ENCODE data around the gene BAHD1. TPM values are rescaled to one million over a fixed set of nuclear protein-coding genes. Genes with fewer than 3 reads are reported as not detected.
A peak's percentile ranks its signal among the peaks of the same experiment; 100 is the strongest.

Gene BAHD1
- 8.7 TPM for total RNA-seq (2013)
- polyA plus RNA-seq (1 to 10 TPM in 1 of 3 donors, under 1 TPM in 2; 0.67 to 8.9 (median 0.79) TPM), polyA minus RNA-seq (8.7 and 9.6 TPM in 2 replicates), total RNA-seq (10.4 to 29.2 (median 14.4) reads per million in 11 experiments)

DNA sequence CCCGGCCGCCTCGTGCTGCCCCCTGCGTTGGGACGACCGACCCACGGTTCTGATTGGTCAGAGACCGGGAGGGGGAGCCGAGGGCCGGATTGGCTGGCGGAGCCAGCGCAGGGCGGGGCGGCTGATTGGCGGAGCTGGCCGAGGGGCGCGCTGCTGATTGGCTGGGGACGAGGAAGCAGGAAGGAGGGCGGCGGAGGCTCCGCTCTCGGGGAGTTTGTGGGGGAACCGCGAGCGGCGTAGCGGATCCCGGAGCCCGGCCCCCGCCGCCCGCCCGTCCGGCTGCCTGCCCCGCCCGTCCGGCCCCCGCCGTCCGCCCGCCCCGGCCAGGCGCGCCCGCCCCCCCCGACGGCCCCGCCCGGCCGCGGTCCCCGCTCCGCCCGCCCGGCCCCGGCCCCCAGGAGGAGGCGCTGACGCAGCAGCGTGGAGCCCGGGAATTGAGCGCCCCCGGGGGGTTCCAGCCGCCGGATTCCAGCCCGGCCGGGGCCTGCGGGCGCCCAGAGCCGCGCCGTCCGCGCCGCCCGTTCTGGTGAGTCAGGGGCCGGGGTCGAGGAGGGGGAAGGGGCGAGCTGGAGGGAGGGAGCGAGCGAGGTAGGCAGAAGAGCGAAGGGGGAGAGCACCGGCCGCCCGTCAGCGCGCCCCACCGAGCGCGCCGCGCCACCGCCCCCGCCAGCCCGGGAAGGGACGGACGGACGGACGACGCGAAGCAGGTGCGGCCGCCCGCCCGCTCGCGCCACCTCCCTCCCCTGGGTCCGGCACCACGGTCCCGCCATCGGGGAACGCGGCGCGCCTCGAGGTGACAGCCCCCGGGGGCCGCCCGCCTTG lies at the start of gene BAHD1:
BAHD1 (plus strand) TSS at position 211 of the 822 bp plus-strand sequence. CDS start 17,512 bp downstream, outside the sequence.
- peak within 1 kb of the TSS; percentile 99 for H3K4me2 ChIP-seq (replicated peaks; ENCODE audit: extremely low read depth, low read length, poor library complexity, severe bottlenecking)
- intact Hi-C loops (cut with micrococcal nuclease): loop anchor here in 1 of 2 donors (5.0 kb wide), 1 partner anchor 66 kb away; no protein-coding TSS in a partner anchor
- peak within 1 kb of the TSS; percentile 69 for H3K9ac ChIP-seq (ENCODE audit: insufficient read depth, low read length, poor library complexity, severe bottlenecking)
- peaks cover 49% of the 10 kb centered on the region for H3K4me1 Mint-ChIP-seq
- TF ChIP-seq, protein P1, sequence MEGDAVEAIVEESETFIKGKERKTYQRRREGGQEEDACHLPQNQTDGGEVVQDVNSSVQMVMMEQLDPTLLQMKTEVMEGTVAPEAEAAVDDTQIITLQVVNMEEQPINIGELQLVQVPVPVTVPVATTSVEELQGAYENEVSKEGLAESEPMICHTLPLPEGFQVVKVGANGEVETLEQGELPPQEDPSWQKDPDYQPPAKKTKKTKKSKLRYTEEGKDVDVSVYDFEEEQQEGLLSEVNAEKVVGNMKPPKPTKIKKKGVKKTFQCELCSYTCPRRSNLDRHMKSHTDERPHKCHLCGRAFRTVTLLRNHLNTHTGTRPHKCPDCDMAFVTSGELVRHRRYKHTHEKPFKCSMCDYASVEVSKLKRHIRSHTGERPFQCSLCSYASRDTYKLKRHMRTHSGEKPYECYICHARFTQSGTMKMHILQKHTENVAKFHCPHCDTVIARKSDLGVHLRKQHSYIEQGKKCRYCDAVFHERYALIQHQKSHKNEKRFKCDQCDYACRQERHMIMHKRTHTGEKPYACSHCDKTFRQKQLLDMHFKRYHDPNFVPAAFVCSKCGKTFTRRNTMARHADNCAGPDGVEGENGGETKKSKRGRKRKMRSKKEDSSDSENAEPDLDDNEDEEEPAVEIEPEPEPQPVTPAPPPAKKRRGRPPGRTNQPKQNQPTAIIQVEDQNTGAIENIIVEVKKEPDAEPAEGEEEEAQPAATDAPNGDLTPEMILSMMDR (IDR thresholded peaks at IDR 0.05): no peak
- H3K4me3 Mint-ChIP-seq: peak within 1 kb of the TSS; percentile 95 to 99
- peaks cover 60 to 75% (median 61%) of the 10 kb centered on the region in 3 donors for H3K27me3 Mint-ChIP-seq (ENCODE audit: low read depth in 3 of 3)
- DNase-seq: peak; percentile 87 to 91 (median 88)
- H3K79me2 ChIP-seq (ENCODE audit: insufficient read depth, low read length): peaks cover 41% of the 10 kb centered on the region
- peaks cover 42% of the 10 kb centered on the region for H4K20me1 ChIP-seq (ENCODE audit: insufficient read depth, low read length)
- H3K9me3 ChIP-seq (replicated peaks in 1 of 2; ENCODE audit: control insufficient read depth in 1 of 2, insufficient read depth in 1 of 2, low read length in 2 of 2): peaks cover 0 to 7% of the 10 kb centered on the region in 2 donors
- H3K27me3 ChIP-seq (ENCODE audit: control insufficient read depth in 2 of 2, insufficient read depth in 2 of 2, low read length in 2 of 2): peaks cover 28 to 53% of the 10 kb centered on the region in 2 donors
- no peaks in the 10 kb centered on the region for H3K36me3 ChIP-seq (replicated peaks in 1 of 2; ENCODE audit: control insufficient read depth in 1 of 2, insufficient read depth in 2 of 2, low read length in 2 of 2)
- peak within 1 kb of the TSS in 5 of 7 donors; percentile 22 to 85 (median 61) for H3K27ac Mint-ChIP-seq
- peak within 1 kb of the TSS in 1 of 2 donors; percentile 0 for H3K27ac ChIP-seq (ENCODE audit: low read depth in 1 of 2, low read length in 2 of 2)
- H2AFZ ChIP-seq (ENCODE audit: insufficient read depth, low read depth, low read length, poor library complexity, severe bottlenecking): peak within 1 kb of the TSS; percentile 90
- peaks cover 24 to 42% of the 10 kb centered on the region in 2 donors for H3K4me1 ChIP-seq (ENCODE audit: control insufficient read depth in 1 of 2, insufficient read depth in 2 of 2, low read length in 2 of 2)
- peaks cover 13 to 27% of the 10 kb centered on the region in 2 donors for H3K36me3 Mint-ChIP-seq
- H3K9me3 Mint-ChIP-seq: peaks cover 0 to 20% (median 3%) of the 10 kb centered on the region in 7 donors
- H3K4me3 ChIP-seq (replicated peaks in 1 of 3; ENCODE audit: low read depth in 2 of 3, low read length in 3 of 3): peak within 1 kb of the TSS; percentile 45 to 84 (median 59)
- WGBS (ENCODE audit: insufficient coverage): under 1% methylated on average over 104 of the region's 119 CpGs

All from CD14-positive monocyte (primary cell).